PFSK-1 (cell line): ENCODE results near the gene SPECC1.

Source experiments
- FOXP2 ChIP-seq: optimal IDR thresholded peaks from 2 replicates; pipeline ENCODE3; 2011; ENCODE audit warnings: borderline replicate concordance, control low read depth, inconsistent platforms; ENCODE audit not compliant: insufficient read depth; ENCODE audit errors: extremely low read length, extremely low read depth
- POLR2AphosphoS5 ChIP-seq: IDR thresholded peaks from 2 replicates; pipeline ENCODE4 v1.6.1; 2012; ENCODE audit warnings: low read depth, mild to moderate bottlenecking, control low read depth, low read length, moderate library complexity
- REST ChIP-seq, 2 experiments: IDR thresholded peaks; 2 replicates each; pipeline versions ENCODE4 v1.6.1 to v1.8.0; 2011 to 2012; ENCODE audit warnings: low read depth in 2 of 2, low read length in 2 of 2, control low read depth in 1 of 2, inconsistent platforms in 1 of 2, mild to moderate bottlenecking in 1 of 2, moderate library complexity in 1 of 2; ENCODE audit not compliant: insufficient read depth in 1 of 2
- SIN3A ChIP-seq: IDR thresholded peaks from 2 replicates; pipeline ENCODE4 v1.6.1; 2012; ENCODE audit warnings: mild to moderate bottlenecking, low read length, moderate library complexity, borderline replicate concordance; ENCODE audit not compliant: insufficient read depth
- TAF1 ChIP-seq: IDR thresholded peaks from 2 replicates; pipeline ENCODE4 v1.6.1; 2012; ENCODE audit warnings: low read length, control low read depth, borderline replicate concordance; ENCODE audit not compliant: insufficient read depth

- TF ChIP-seq TAF1 (no peak), POLR2AphosphoS5 (no peak), REST (IDR thresholded peaks at IDR 0.05; ENCODE audit: insufficient read depth in 1 of 2, low read depth in 2 of 2, low read length in 2 of 2) (no peak), SIN3A (no peak), FOXP2 (no peak)
Measured at GRCh38 chr17:20180661-20181060, 171.5 kb downstream of the SPECC1 start.
